Keratinocyte (primary cell): Measurements from ENCODE around the gene RPL38.

Source experiments
- EZH2 ChIP-seq: IDR thresholded peaks from one replicate; pipeline ENCODE4 v1.6.1; 2012; ENCODE audit warnings: inconsistent platforms, mild to moderate bottlenecking, low read length, moderate library complexity
- TF ChIP-seq, protein P1 (sequence below), 3 experiments: IDR thresholded peaks in 1 of 3; conservative IDR thresholded peaks in 1 of 3; optimal IDR thresholded peaks in 1 of 3; 2 replicates in 2 of 3; 3 replicates in 1 of 3; pipeline versions ENCODE3 to v1.5.1; 2011; ENCODE audit warnings: low read length in 3 of 3, mild to moderate bottlenecking in 3 of 3, moderate library complexity in 2 of 3, control low read depth in 1 of 3, inconsistent platforms in 1 of 3; ENCODE audit not compliant: insufficient read depth in 2 of 3; ENCODE audit errors: extremely low read depth in 1 of 3

DNA sequence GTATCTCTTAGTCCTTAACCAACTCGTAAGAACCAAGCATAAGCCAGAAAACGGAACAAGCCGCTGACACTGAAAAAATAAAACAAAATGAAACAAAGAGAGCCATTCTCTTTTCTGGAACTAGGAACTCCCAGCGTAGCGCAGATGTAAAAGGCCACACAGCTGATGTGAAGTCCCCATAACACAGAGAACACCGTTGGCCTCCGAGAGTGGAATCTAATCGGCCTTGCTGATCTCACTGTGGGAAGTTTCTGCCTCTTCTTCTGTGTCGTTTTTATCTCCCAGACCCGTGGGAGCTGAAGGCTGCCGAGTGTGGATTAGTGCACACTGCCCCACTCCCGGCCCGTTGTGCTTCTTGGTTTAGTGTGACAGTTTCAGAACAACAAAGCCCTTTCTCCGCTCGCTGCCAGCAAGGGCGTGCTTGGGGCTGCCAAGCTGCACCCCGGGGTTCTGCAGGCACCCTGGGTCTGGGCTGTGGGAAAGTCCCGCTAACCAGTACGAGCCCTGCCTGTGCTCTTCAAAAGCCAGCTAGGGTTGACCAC, 31.6 kb downstream of the RPL38 start:
- TF ChIP-seq, protein P1, sequence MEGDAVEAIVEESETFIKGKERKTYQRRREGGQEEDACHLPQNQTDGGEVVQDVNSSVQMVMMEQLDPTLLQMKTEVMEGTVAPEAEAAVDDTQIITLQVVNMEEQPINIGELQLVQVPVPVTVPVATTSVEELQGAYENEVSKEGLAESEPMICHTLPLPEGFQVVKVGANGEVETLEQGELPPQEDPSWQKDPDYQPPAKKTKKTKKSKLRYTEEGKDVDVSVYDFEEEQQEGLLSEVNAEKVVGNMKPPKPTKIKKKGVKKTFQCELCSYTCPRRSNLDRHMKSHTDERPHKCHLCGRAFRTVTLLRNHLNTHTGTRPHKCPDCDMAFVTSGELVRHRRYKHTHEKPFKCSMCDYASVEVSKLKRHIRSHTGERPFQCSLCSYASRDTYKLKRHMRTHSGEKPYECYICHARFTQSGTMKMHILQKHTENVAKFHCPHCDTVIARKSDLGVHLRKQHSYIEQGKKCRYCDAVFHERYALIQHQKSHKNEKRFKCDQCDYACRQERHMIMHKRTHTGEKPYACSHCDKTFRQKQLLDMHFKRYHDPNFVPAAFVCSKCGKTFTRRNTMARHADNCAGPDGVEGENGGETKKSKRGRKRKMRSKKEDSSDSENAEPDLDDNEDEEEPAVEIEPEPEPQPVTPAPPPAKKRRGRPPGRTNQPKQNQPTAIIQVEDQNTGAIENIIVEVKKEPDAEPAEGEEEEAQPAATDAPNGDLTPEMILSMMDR (optimal IDR thresholded peaks at IDR 0.05 in 1 of 3, IDR thresholded peaks at IDR 0.05 in 1 of 3, conservative IDR thresholded peaks at IDR 0.05 in 1 of 3; ENCODE audit: extremely low read depth in 1 of 3, insufficient read depth in 2 of 3, low read length in 3 of 3), result no peak
- TF ChIP-seq EZH2, result no peak
